ENCODE results near the gene C2CD4D. TPM values are rescaled to one million over a fixed set of nuclear protein-coding genes. Genes with fewer than 3 reads are reported as not detected.

Gene C2CD4D
- total and polyA plus RNA-seq, 7 experiments from 2014 or later, result 0.18 to 0.87 (median 0.34) TPM; not detected in 4

DNA sequence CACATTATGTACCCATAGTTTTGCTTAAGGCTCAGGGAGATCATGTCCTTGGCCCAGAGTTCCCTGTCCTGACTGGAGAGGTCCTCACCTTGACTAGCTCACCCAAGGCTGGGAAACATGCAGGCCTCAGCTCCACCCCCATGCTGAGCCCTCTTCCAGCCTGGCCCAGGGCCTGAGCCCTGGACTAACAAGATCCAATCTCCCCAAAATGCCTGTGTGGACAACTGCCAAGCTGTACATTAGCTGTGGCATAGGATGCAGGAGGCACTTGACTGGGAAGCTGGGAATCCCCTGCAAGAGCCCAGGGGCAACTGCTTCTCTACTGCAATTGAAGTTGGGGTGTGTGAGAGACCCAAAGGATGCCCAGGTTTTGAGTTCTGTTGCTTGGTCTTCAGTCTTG, 36.5 kb downstream of the C2CD4D start:
- H3K9me3 ChIP-seq (ENCODE audit: control insufficient read depth in 2 of 3, low read length in 3 of 3), result no peaks in the 10 kb centered on the region
- H3K27ac ChIP-seq (ENCODE audit: low read depth, low read length), result no peak overlapping the region
- Mint-ChIP-seq H3K36me3 (peaks cover 0 to 10% (median 0%) of the 10 kb centered on the region in 5 donors), H3K4me1 (peaks cover 0 to 11% (median 10%) of the 10 kb centered on the region in 7 donors), H3K4me3 (no peak overlapping the region), H3K9me3 (peaks cover 0 to 2% (median 0%) of the 10 kb centered on the region in 11 donors), H3K27me3 (peaks cover 0 to 26% (median 6%) of the 10 kb centered on the region in 5 donors), H3K27ac (peak overlapping the region in 1 of 9 donors; percentile 40)
- H3K4me3 ChIP-seq (ENCODE audit: low read length), result no peak overlapping the region
- H3K4me1 ChIP-seq (ENCODE audit: control insufficient read depth in 2 of 2, insufficient read depth in 2 of 2, low read length in 2 of 2), result no peaks in the 10 kb centered on the region
- intact Hi-C loops (cut with micrococcal nuclease), result no loop called here
- DNase-seq (no peak), ATAC-seq (no peak)
- H3K36me3 ChIP-seq (ENCODE audit: control insufficient read depth in 2 of 3, insufficient read depth in 3 of 3, low read length in 3 of 3), result no peaks in the 10 kb centered on the region
- CTCF ChIA-PET, result interaction anchor here (0.6 to 0.8 kb wide), 2 partner anchors 14 to 210 kb away, joined by 3 to 4 read pairs; no protein-coding TSS in a partner anchor
- POLR2A ChIA-PET, result interaction anchor here (1.0 kb wide), 1 partner anchor 17 kb away, joined by 4 read pairs; no protein-coding TSS in a partner anchor
- no peaks in the 10 kb centered on the region for H3K27me3 ChIP-seq (ENCODE audit: control insufficient read depth in 2 of 2, insufficient read depth in 2 of 2, low read length in 2 of 2)

DNA sequence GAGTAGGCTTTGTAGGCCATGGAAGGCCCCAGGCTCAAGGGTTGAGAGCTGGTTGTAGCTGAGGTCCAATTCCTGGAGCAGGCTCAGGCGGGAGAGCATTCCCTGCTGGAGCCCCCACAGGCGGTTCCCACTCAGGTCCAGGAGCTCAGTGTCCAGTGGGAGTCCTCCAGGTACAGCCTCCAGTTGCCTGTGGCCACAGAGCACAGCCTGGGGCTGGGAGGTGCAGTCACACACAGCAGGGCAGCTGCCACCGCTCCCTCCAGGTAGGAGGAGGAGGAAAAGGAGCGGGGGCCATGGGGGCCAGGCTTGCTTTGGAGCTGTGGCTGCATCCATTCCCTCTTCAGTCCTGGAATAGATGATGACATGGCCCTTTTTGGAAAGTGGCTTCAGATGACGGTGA, 37.2 kb downstream of the C2CD4D start:
- ChIA-PET POLR2A (interaction anchor here (1.0 kb wide), 2 partner anchors 18 to 96 kb away, joined by 3 to 4 read pairs; no protein-coding TSS in a partner anchor), CTCF (interaction anchor here (0.8 kb wide), 1 partner anchor 209 kb away, joined by 4 read pairs; no protein-coding TSS in a partner anchor)
- H3K36me3 ChIP-seq (ENCODE audit: control insufficient read depth in 2 of 3, insufficient read depth in 3 of 3, low read length in 3 of 3), result no peaks in the 10 kb centered on the region
- H3K4me3 ChIP-seq (ENCODE audit: low read length), result no peak overlapping the region
- no peaks in the 10 kb centered on the region for H3K9me3 ChIP-seq (ENCODE audit: control insufficient read depth in 2 of 3, low read length in 3 of 3)
- intact Hi-C loops (cut with micrococcal nuclease), result no loop called here
- peaks cover 0 to 2% (median 0%) of the 10 kb centered on the region in 11 donors for H3K9me3 Mint-ChIP-seq
- H3K4me3 Mint-ChIP-seq, result no peak overlapping the region
- H3K4me1 ChIP-seq (ENCODE audit: control insufficient read depth in 2 of 2, insufficient read depth in 2 of 2, low read length in 2 of 2), result no peaks in the 10 kb centered on the region
- H3K27ac ChIP-seq (ENCODE audit: low read depth, low read length), result no peak overlapping the region
- DNase-seq (no peak), ATAC-seq (no peak)
- peaks cover 0 to 26% (median 6%) of the 10 kb centered on the region in 5 donors for H3K27me3 Mint-ChIP-seq
- peaks cover 0 to 11% (median 9%) of the 10 kb centered on the region in 7 donors for H3K4me1 Mint-ChIP-seq
- H3K27me3 ChIP-seq (ENCODE audit: control insufficient read depth in 2 of 2, insufficient read depth in 2 of 2, low read length in 2 of 2), result no peaks in the 10 kb centered on the region
- H3K27ac Mint-ChIP-seq, result no peak overlapping the region
- H3K36me3 Mint-ChIP-seq, result peaks cover 0 to 10% (median 0%) of the 10 kb centered on the region in 5 donors

DNA sequence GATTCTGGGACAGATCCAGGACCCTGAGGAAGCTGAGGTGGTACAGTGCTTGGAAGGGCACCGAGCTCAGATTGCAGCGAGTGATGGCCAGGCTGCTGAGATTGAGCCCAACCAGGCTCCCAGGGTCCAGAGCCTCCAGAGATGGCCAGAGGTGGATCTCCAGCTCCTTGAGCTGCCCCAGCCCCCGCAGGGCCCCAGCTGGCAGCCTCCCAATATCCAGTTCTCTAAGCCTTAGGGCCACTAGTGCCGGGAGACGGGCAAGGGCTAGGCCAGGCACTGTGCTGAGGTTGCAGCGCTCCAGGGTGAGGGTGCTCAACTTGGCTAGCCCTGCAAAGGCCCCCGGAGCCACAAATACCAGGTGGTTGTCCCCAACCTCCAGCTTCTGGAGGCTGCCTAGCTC, 37.8 kb downstream of the C2CD4D start:
- H3K27ac ChIP-seq (ENCODE audit: low read depth, low read length), result no peak overlapping the region
- ChIA-PET CTCF (no interaction called here), POLR2A (interaction anchor here (1.0 kb wide), 2 partner anchors 19 to 97 kb away, joined by 3 to 4 read pairs; no protein-coding TSS in a partner anchor)
- DNase-seq (no peak), ATAC-seq (no peak)
- no peaks in the 10 kb centered on the region for H3K27me3 ChIP-seq (ENCODE audit: control insufficient read depth in 2 of 2, insufficient read depth in 2 of 2, low read length in 2 of 2)
- H3K36me3 ChIP-seq (ENCODE audit: control insufficient read depth in 2 of 3, insufficient read depth in 3 of 3, low read length in 3 of 3), result no peaks in the 10 kb centered on the region
- Mint-ChIP-seq H3K4me3 (no peak overlapping the region), H3K27me3 (peaks cover 0 to 26% (median 6%) of the 10 kb centered on the region in 5 donors), H3K9me3 (peaks cover 0 to 2% (median 0%) of the 10 kb centered on the region in 11 donors), H3K36me3 (peaks cover 0 to 10% (median under 1%) of the 10 kb centered on the region in 5 donors), H3K27ac (no peak overlapping the region), H3K4me1 (peaks cover 0 to 11% (median 9%) of the 10 kb centered on the region in 7 donors)
- H3K9me3 ChIP-seq (ENCODE audit: control insufficient read depth in 2 of 3, low read length in 3 of 3), result no peaks in the 10 kb centered on the region
- no peaks in the 10 kb centered on the region for H3K4me1 ChIP-seq (ENCODE audit: control insufficient read depth in 2 of 2, insufficient read depth in 2 of 2, low read length in 2 of 2)
- H3K4me3 ChIP-seq (ENCODE audit: low read length), result no peak overlapping the region
- intact Hi-C loops (cut with micrococcal nuclease), result no loop called here

DNA sequence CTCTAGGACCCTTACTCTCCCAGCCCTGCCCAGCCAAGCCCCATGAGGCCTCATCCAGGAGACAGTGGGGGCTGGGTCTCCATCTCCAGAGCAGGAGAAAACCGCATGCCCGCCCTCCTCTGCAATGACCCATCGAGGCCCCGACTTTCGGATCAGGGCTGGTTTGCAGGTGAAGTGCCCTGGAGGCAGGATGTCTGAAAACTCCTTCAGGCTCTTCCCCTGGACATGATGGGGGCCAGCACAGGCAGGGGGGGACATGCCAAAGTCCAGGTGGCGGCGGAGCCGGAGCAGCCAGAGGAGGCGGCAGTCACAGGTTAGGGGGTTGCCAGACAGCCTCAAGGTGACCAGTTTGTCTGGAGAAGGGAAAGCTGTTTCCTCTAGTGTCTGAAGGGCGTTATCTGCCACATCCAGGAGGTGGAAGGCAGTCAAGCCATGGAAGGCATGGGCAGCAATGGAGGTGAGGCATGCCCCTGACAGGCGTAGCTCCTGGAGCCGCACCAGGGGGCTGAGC, 38.3 kb downstream of the C2CD4D start:
- POLR2A ChIA-PET, result no interaction called here
- H3K27ac Mint-ChIP-seq, result no peak overlapping the region

DNA sequence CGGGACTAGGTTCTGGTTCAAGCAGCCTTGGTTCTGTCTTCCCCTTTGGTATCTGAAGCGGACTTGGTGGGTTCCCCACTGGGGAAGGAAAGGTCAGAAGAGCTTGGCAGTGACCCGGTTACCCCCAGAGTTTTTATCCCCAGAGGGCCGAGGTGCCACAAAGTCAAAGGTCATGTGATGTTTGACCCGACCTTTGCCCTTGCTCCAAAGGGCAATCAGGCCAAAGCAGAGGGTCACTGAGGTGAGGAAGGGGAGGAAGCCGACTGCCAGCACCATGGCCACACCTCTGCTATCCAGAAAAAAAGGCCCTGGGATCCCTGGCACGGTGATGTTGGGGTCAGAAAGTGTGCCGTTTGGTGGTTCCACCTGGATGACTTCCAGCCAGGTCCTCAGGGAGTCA, 38.8 kb downstream of the C2CD4D start:
- no peaks in the 10 kb centered on the region for H3K36me3 ChIP-seq (ENCODE audit: control insufficient read depth in 2 of 3, insufficient read depth in 3 of 3, low read length in 3 of 3)
- Mint-ChIP-seq H3K4me3 (no peak overlapping the region), H3K36me3 (peaks cover 0 to 14% (median 5%) of the 10 kb centered on the region in 5 donors), H3K27ac (peak overlapping the region in 1 of 9 donors; percentile 43), H3K27me3 (peaks cover 0 to 21% (median 6%) of the 10 kb centered on the region in 5 donors), H3K4me1 (peaks cover 0 to 11% (median 9%) of the 10 kb centered on the region in 7 donors), H3K9me3 (peaks cover 0 to 2% (median 0%) of the 10 kb centered on the region in 11 donors)
- intact Hi-C loops (cut with micrococcal nuclease), result no loop called here
- H3K27ac ChIP-seq (ENCODE audit: low read depth, low read length), result no peak overlapping the region
- ChIA-PET CTCF (no interaction called here), POLR2A (no interaction called here)
- no peak overlapping the region for H3K4me3 ChIP-seq (ENCODE audit: low read length)
- H3K4me1 ChIP-seq (ENCODE audit: control insufficient read depth in 2 of 2, insufficient read depth in 2 of 2, low read length in 2 of 2), result no peaks in the 10 kb centered on the region
- H3K9me3 ChIP-seq (ENCODE audit: control insufficient read depth in 2 of 3, low read length in 3 of 3), result no peaks in the 10 kb centered on the region
- no peak for ATAC-seq
- no peak for DNase-seq
- no peaks in the 10 kb centered on the region for H3K27me3 ChIP-seq (ENCODE audit: control insufficient read depth in 2 of 2, insufficient read depth in 2 of 2, low read length in 2 of 2)

More for the DNA sequence above, 38.3 kb downstream of the C2CD4D start:
- CTCF ChIA-PET, result no interaction called here
- H3K4me3 ChIP-seq (ENCODE audit: low read length), result no peak overlapping the region
- ATAC-seq (no peak), DNase-seq (no peak)
- no peak overlapping the region for H3K27ac ChIP-seq (ENCODE audit: low read depth, low read length)
- intact Hi-C loops (cut with micrococcal nuclease), result no loop called here
- peaks cover 0 to 22% (median 6%) of the 10 kb centered on the region in 5 donors for H3K27me3 Mint-ChIP-seq
- H3K36me3 Mint-ChIP-seq, result peaks cover 0 to 14% (median 5%) of the 10 kb centered on the region in 5 donors
- no peaks in the 10 kb centered on the region for H3K4me1 ChIP-seq (ENCODE audit: control insufficient read depth in 2 of 2, insufficient read depth in 2 of 2, low read length in 2 of 2)
- H3K9me3 Mint-ChIP-seq, result peaks cover 0 to 2% (median 0%) of the 10 kb centered on the region in 11 donors
- no peaks in the 10 kb centered on the region for H3K9me3 ChIP-seq (ENCODE audit: control insufficient read depth in 2 of 3, low read length in 3 of 3)
- peaks cover 0 to 11% (median 9%) of the 10 kb centered on the region in 7 donors for H3K4me1 Mint-ChIP-seq
- H3K36me3 ChIP-seq (ENCODE audit: control insufficient read depth in 2 of 3, insufficient read depth in 3 of 3, low read length in 3 of 3), result no peaks in the 10 kb centered on the region
- no peaks in the 10 kb centered on the region for H3K27me3 ChIP-seq (ENCODE audit: control insufficient read depth in 2 of 2, insufficient read depth in 2 of 2, low read length in 2 of 2)
- no peak overlapping the region for H3K4me3 Mint-ChIP-seq

DNA sequence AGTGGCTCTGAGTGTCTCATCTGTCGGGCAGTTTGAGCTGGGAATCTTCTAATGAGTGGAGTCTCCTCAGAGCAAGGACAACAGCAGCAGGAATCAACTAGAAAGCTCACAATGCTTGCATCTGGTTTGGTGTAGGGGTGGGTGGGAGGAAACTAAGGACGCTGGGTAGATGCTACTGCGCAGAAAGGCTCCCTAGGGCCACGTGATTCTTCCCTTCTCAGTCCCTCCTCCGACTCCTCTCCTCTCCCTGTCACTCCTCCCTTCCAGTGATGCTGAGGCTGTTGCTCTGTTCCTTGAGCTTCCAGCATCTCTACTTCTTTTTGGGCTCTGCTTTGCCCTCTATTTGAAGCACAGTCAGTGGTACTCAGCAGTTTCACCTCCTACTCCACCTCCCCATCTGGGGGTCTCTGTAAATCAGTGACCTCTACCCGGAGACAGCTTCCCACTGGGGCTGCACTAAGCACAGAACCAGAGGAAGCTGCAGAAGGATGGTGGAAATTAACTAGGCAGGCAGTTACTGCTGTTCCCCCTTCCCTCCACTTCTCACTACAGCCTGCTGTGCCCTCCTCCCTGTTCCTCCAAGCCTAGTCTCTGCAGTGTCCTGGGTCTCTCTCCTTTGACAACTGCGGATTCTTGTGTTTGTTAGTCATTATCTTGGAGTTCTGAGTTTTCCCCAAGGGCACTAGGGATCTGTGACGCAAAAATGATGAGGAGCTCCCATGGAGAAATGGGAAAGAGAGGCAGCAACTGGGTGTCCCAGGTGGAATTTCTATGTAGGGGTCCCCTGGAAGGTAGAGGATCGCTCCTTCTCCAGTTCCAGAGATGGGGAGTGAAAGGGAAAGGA, 40.2 kb downstream of the C2CD4D start:
- Histone ChIP-seq H3K9me3 (ENCODE audit: control insufficient read depth in 2 of 3, low read length in 3 of 3) (no peaks in the 10 kb centered on the region), H3K36me3 (ENCODE audit: control insufficient read depth in 2 of 3, insufficient read depth in 3 of 3, low read length in 3 of 3) (no peaks in the 10 kb centered on the region), H3K4me1 (ENCODE audit: control insufficient read depth in 2 of 2, insufficient read depth in 2 of 2, low read length in 2 of 2) (no peaks in the 10 kb centered on the region), H3K27ac (ENCODE audit: low read depth, low read length) (no peak overlapping the region), H3K27me3 (ENCODE audit: control insufficient read depth in 2 of 2, insufficient read depth in 2 of 2, low read length in 2 of 2) (no peaks in the 10 kb centered on the region), H3K4me3 (ENCODE audit: low read length) (no peak overlapping the region)
- Mint-ChIP-seq H3K9me3 (peaks cover 0 to 2% (median 0%) of the 10 kb centered on the region in 11 donors), H3K4me1 (peaks cover 0 to 11% (median 9%) of the 10 kb centered on the region in 7 donors), H3K27ac (peak overlapping the region in 1 of 9 donors; percentile 54), H3K4me3 (no peak overlapping the region), H3K27me3 (peaks cover 0 to 21% (median 6%) of the 10 kb centered on the region in 5 donors), H3K36me3 (peaks cover 0 to 16% (median 5%) of the 10 kb centered on the region in 5 donors)
- ATAC-seq, result no peak
- intact Hi-C loops (cut with micrococcal nuclease), result no loop called here
- POLR2A ChIA-PET, result interaction anchor here (0.6 kb wide), 1 partner anchor 1348 kb away, joined by 3 read pairs; no protein-coding TSS in a partner anchor
- CTCF ChIA-PET, result no interaction called here
- no peak for DNase-seq
